ENCODE measurements around the gene TYW5. TPM values are rescaled to one million over a fixed set of nuclear protein-coding genes. Genes with fewer than 3 reads are reported as not detected.
A peak's percentile ranks its signal among the peaks of the same experiment; 100 is the strongest.

TYW5 gene
- polyA plus RNA-seq, 3 donors, result 1.5 to 3.5 (median 1.6) TPM

DNA sequence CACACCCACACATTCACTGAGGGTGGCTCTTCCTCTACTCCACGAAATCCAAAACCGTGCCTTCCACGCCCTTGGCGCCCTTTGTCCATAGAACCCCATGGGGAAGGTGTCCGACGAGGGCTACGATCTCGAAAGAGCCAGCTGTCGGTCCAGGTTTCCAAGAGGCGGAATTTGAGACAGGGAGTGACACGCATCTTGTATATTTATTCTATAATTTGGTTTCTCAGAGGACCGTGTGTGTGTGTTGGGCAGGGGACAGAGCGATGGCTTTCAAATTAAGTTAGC, 43.5 kb downstream of the TYW5 start:
- H3K27ac ChIP-seq (ENCODE audit: low read depth in 1 of 2, low read length in 2 of 2), result peak overlapping the region; percentile 89 to 90
- H3K9ac ChIP-seq (ENCODE audit: insufficient read depth, low read length, poor library complexity, severe bottlenecking), result peak overlapping the region; percentile 94
- Mint-ChIP-seq H3K9me3 (peaks cover 0 to 2% (median under 1%) of the 10 kb centered on the region in 7 donors), H3K27me3 (ENCODE audit: low read depth in 3 of 3) (peaks cover 0 to under 1% (median 0%) of the 10 kb centered on the region in 3 donors), H3K4me1 (peaks cover 32% of the 10 kb centered on the region), H3K36me3 (peaks cover 11 to 14% of the 10 kb centered on the region in 2 donors), H3K4me3 (peak overlapping the region; percentile 97 to 99), H3K27ac (peak overlapping the region; percentile 91 to 98 (median 97))
- no peaks in the 10 kb centered on the region for H3K27me3 ChIP-seq (ENCODE audit: control insufficient read depth in 2 of 2, insufficient read depth in 2 of 2, low read length in 2 of 2)
- H3K9me3 ChIP-seq (replicated peaks in 1 of 2; ENCODE audit: control insufficient read depth in 1 of 2, insufficient read depth in 1 of 2, low read length in 2 of 2), result peaks cover 0 to 3% of the 10 kb centered on the region in 2 donors
- peaks cover 15% of the 10 kb centered on the region in 2 donors for H3K4me1 ChIP-seq (ENCODE audit: control insufficient read depth in 1 of 2, insufficient read depth in 2 of 2, low read length in 2 of 2)
- H3K4me3 ChIP-seq (replicated peaks in 1 of 3; ENCODE audit: low read depth in 2 of 3, low read length in 3 of 3), result peak overlapping the region; percentile 75 to 89 (median 87)
- peak overlapping the region; percentile 94 for H3K4me2 ChIP-seq (replicated peaks; ENCODE audit: extremely low read depth, low read length, poor library complexity, severe bottlenecking)
- peak overlapping the region; percentile 90 for H2AFZ ChIP-seq (ENCODE audit: insufficient read depth, low read depth, low read length, poor library complexity, severe bottlenecking)
- intact Hi-C loops (cut with micrococcal nuclease), result no loop called here
- H3K79me2 ChIP-seq (ENCODE audit: insufficient read depth, low read length), result peaks cover 47% of the 10 kb centered on the region
- TF ChIP-seq CTCF (IDR thresholded peaks at IDR 0.05), result no peak
- H4K20me1 ChIP-seq (ENCODE audit: insufficient read depth, low read length), result peaks cover 12% of the 10 kb centered on the region
- H3K36me3 ChIP-seq (replicated peaks in 1 of 2; ENCODE audit: control insufficient read depth in 1 of 2, insufficient read depth in 2 of 2, low read length in 2 of 2), result peaks cover 5 to 13% of the 10 kb centered on the region in 2 donors
- WGBS (ENCODE audit: insufficient coverage), result 3% methylated on average over 6 of the region's 13 CpGs
- no peak for DNase-seq

GRCh38 chr2:199911052-199911876, 44.0 kb downstream of the TYW5 start, which contains the start of gene C2orf69:
C2orf69 (plus strand) TSS chr2:199911293; CDS start chr2:199911439, 146 bp downstream.
- Mint-ChIP-seq H3K9me3 (peaks cover 0 to 2% (median 0%) of the 10 kb centered on the region in 7 donors), H3K36me3 (peaks cover 6 to 9% of the 10 kb centered on the region in 2 donors), H3K4me3 (peak within 1 kb of the TSS; percentile 97 to 99), H3K4me1 (peaks cover 32% of the 10 kb centered on the region), H3K27ac (peak within 1 kb of the TSS; percentile 91 to 98 (median 97)), H3K27me3 (ENCODE audit: low read depth in 3 of 3) (peaks cover 0 to 1% (median 0%) of the 10 kb centered on the region in 3 donors)
- under 1% methylated on average over 85 of the region's 85 CpGs for WGBS (ENCODE audit: insufficient coverage)
- Histone ChIP-seq H3K9ac (ENCODE audit: insufficient read depth, low read length, poor library complexity, severe bottlenecking) (peak within 1 kb of the TSS; percentile 94), H3K9me3 (replicated peaks in 1 of 2; ENCODE audit: control insufficient read depth in 1 of 2, insufficient read depth in 1 of 2, low read length in 2 of 2) (no peaks in the 10 kb centered on the region), H3K27me3 (ENCODE audit: control insufficient read depth in 2 of 2, insufficient read depth in 2 of 2, low read length in 2 of 2) (no peaks in the 10 kb centered on the region), H3K4me1 (ENCODE audit: control insufficient read depth in 1 of 2, insufficient read depth in 2 of 2, low read length in 2 of 2) (peaks cover 15% of the 10 kb centered on the region in 2 donors), H3K4me3 (replicated peaks in 1 of 3; ENCODE audit: low read depth in 2 of 3, low read length in 3 of 3) (peak within 1 kb of the TSS; percentile 75 to 89 (median 87)), H2AFZ (ENCODE audit: insufficient read depth, low read depth, low read length, poor library complexity, severe bottlenecking) (peak within 1 kb of the TSS; percentile 90), H3K36me3 (replicated peaks in 1 of 2; ENCODE audit: control insufficient read depth in 1 of 2, insufficient read depth in 2 of 2, low read length in 2 of 2) (peaks cover 0 to 7% of the 10 kb centered on the region in 2 donors), H4K20me1 (ENCODE audit: insufficient read depth, low read length) (peaks cover 12% of the 10 kb centered on the region), H3K79me2 (ENCODE audit: insufficient read depth, low read length) (peaks cover 41% of the 10 kb centered on the region), H3K4me2 (replicated peaks; ENCODE audit: extremely low read depth, low read length, poor library complexity, severe bottlenecking) (peak within 1 kb of the TSS; percentile 94), H3K27ac (ENCODE audit: low read depth in 1 of 2, low read length in 2 of 2) (peak within 1 kb of the TSS; percentile 89 to 90)
- intact Hi-C loops (cut with micrococcal nuclease), result no loop called here
- TF ChIP-seq CTCF (IDR thresholded peaks at IDR 0.05), result no peak
- peak; percentile 91 to 95 (median 93) for DNase-seq

All from CD14-positive monocyte (primary cell).